ENCODE measurements around the gene SIGLEC9.

Gene SIGLEC9

GRCh38 chr19:51144482-51145045 lies 19.9 kb downstream of the SIGLEC9 start:
- no CpG with 5 or more reads among the region's 11 CpGs for WGBS (ENCODE audit: extremely low coverage, insufficient coverage, insufficient read length)
- no peak for DNase-seq

GRCh38 chr19:51145916-51146493 lies 21.3 kb downstream of the SIGLEC9 start:
- Histone ChIP-seq H2BK12ac (ENCODE audit: low read length) (no peak overlapping the region), H3K4me1 (ENCODE audit: control insufficient read depth in 1 of 2, insufficient read depth in 2 of 2, low read length in 2 of 2) (peaks cover 0 to 2% of the 10 kb centered on the region in 2 experiments), H3K14ac (ENCODE audit: low read length) (no peak overlapping the region), H3K4me2 (ENCODE audit: low read length) (no peak overlapping the region), H3K79me2 (ENCODE audit: control insufficient read depth, insufficient read depth, low read length, poor library complexity) (no peaks in the 10 kb centered on the region), H3K18ac (ENCODE audit: low read length) (no peak overlapping the region), H3K9ac (ENCODE audit: low read length) (no peak overlapping the region), H3K79me1 (ENCODE audit: low read length) (no peaks in the 10 kb centered on the region), H3K4ac (ENCODE audit: low read depth, low read length) (no peak overlapping the region), H3K4me3 (ENCODE audit: low read depth, low read length) (no peak overlapping the region), H3K23ac (ENCODE audit: low read length) (no peak overlapping the region), H2AFZ (ENCODE audit: insufficient read depth, low read length, poor library complexity) (no peak overlapping the region), H2BK5ac (ENCODE audit: low read depth, low read length, poor library complexity) (no peak overlapping the region), H3K9me3 (ENCODE audit: insufficient read depth, low read depth, low read length) (no peaks in the 10 kb centered on the region), H3K27ac (ENCODE audit: low read depth, low read length) (no peak overlapping the region), H3K36me3 (ENCODE audit: control insufficient read depth in 1 of 2, insufficient read depth in 2 of 2, low read length in 2 of 2) (no peaks in the 10 kb centered on the region), H3K27me3 (ENCODE audit: insufficient read depth, low read length) (no peaks in the 10 kb centered on the region), H2BK120ac (ENCODE audit: insufficient read depth, low read length, poor library complexity) (no peak overlapping the region), H2AK5ac (ENCODE audit: low read length) (no peak overlapping the region), H4K91ac (ENCODE audit: low read depth, low read length) (no peak overlapping the region), H4K12ac (ENCODE audit: low read depth, low read length) (no peak overlapping the region), H4K8ac (ENCODE audit: low read depth, low read length) (no peak overlapping the region)
- no CpG with 5 or more reads among the region's 4 CpGs for WGBS (ENCODE audit: extremely low coverage, insufficient coverage, insufficient read length)
- no peak for DNase-seq

More at GRCh38 chr19:51144482-51145045, 19.9 kb downstream of the SIGLEC9 start:
- Histone ChIP-seq H3K23ac (ENCODE audit: low read length) (no peak overlapping the region), H4K8ac (ENCODE audit: low read depth, low read length) (no peak overlapping the region), H3K36me3 (ENCODE audit: control insufficient read depth in 1 of 2, insufficient read depth in 2 of 2, low read length in 2 of 2) (no peaks in the 10 kb centered on the region), H3K27ac (ENCODE audit: low read depth, low read length) (no peak overlapping the region), H3K4ac (ENCODE audit: low read depth, low read length) (no peak overlapping the region), H3K18ac (ENCODE audit: low read length) (no peak overlapping the region), H3K27me3 (ENCODE audit: insufficient read depth, low read length) (no peaks in the 10 kb centered on the region), H2BK120ac (ENCODE audit: insufficient read depth, low read length, poor library complexity) (no peak overlapping the region), H2AFZ (ENCODE audit: insufficient read depth, low read length, poor library complexity) (no peak overlapping the region), H4K12ac (ENCODE audit: low read depth, low read length) (no peak overlapping the region), H4K91ac (ENCODE audit: low read depth, low read length) (no peak overlapping the region), H3K79me2 (ENCODE audit: control insufficient read depth, insufficient read depth, low read length, poor library complexity) (no peaks in the 10 kb centered on the region), H2AK5ac (ENCODE audit: low read length) (no peak overlapping the region), H3K79me1 (ENCODE audit: low read length) (no peaks in the 10 kb centered on the region), H2BK12ac (ENCODE audit: low read length) (no peak overlapping the region), H3K4me2 (ENCODE audit: low read length) (no peak overlapping the region), H3K4me3 (ENCODE audit: low read depth, low read length) (no peak overlapping the region), H3K14ac (ENCODE audit: low read length) (no peak overlapping the region), H2BK5ac (ENCODE audit: low read depth, low read length, poor library complexity) (no peak overlapping the region), H3K9me3 (ENCODE audit: insufficient read depth, low read depth, low read length) (no peaks in the 10 kb centered on the region), H3K4me1 (ENCODE audit: control insufficient read depth in 1 of 2, insufficient read depth in 2 of 2, low read length in 2 of 2) (peaks cover 0 to 2% of the 10 kb centered on the region in 2 experiments), H3K9ac (ENCODE audit: low read length) (no peak overlapping the region)

GRCh38 chr19:51146751-51147150 lies 22.0 kb downstream of the SIGLEC9 start:
- Histone ChIP-seq H3K27ac (ENCODE audit: low read depth, low read length) (no peak overlapping the region), H2AK5ac (ENCODE audit: low read length) (no peak overlapping the region), H3K4me3 (ENCODE audit: low read depth, low read length) (no peak overlapping the region), H3K18ac (ENCODE audit: low read length) (no peak overlapping the region), H4K91ac (ENCODE audit: low read depth, low read length) (no peak overlapping the region), H3K4me2 (ENCODE audit: low read length) (no peak overlapping the region), H2BK120ac (ENCODE audit: insufficient read depth, low read length, poor library complexity) (no peak overlapping the region), H2AFZ (ENCODE audit: insufficient read depth, low read length, poor library complexity) (no peak overlapping the region), H3K36me3 (ENCODE audit: control insufficient read depth in 1 of 2, insufficient read depth in 2 of 2, low read length in 2 of 2) (no peaks in the 10 kb centered on the region), H3K79me2 (ENCODE audit: control insufficient read depth, insufficient read depth, low read length, poor library complexity) (no peaks in the 10 kb centered on the region), H3K79me1 (ENCODE audit: low read length) (no peaks in the 10 kb centered on the region), H3K4ac (ENCODE audit: low read depth, low read length) (no peak overlapping the region), H4K8ac (ENCODE audit: low read depth, low read length) (no peak overlapping the region), H3K23ac (ENCODE audit: low read length) (no peak overlapping the region), H3K27me3 (ENCODE audit: insufficient read depth, low read length) (no peaks in the 10 kb centered on the region), H3K14ac (ENCODE audit: low read length) (no peak overlapping the region), H4K12ac (ENCODE audit: low read depth, low read length) (no peak overlapping the region), H3K9me3 (ENCODE audit: insufficient read depth, low read depth, low read length) (no peaks in the 10 kb centered on the region), H2BK5ac (ENCODE audit: low read depth, low read length, poor library complexity) (no peak overlapping the region), H3K4me1 (ENCODE audit: control insufficient read depth in 1 of 2, insufficient read depth in 2 of 2, low read length in 2 of 2) (peaks cover 0 to 2% of the 10 kb centered on the region in 2 experiments), H2BK12ac (ENCODE audit: low read length) (no peak overlapping the region), H3K9ac (ENCODE audit: low read length) (no peak overlapping the region)
- WGBS (ENCODE audit: extremely low coverage, insufficient coverage, insufficient read length), result no CpG with 5 or more reads among the region's 7 CpGs
- no peak for DNase-seq

- no peak overlapping the region for H3K4ac ChIP-seq (ENCODE audit: low read depth, low read length)
- no peak overlapping the region for H2BK12ac ChIP-seq (ENCODE audit: low read length)
- no peaks in the 10 kb centered on the region for H3K9me3 ChIP-seq (ENCODE audit: insufficient read depth, low read depth, low read length)
- H3K14ac ChIP-seq (ENCODE audit: low read length), result no peak overlapping the region
- no peak for DNase-seq
- H4K91ac ChIP-seq (ENCODE audit: low read depth, low read length), result no peak overlapping the region
- H2AK5ac ChIP-seq (ENCODE audit: low read length), result no peak overlapping the region
- no peak overlapping the region for H3K4me2 ChIP-seq (ENCODE audit: low read length)
- H3K79me1 ChIP-seq (ENCODE audit: low read length), result no peaks in the 10 kb centered on the region
- no peaks in the 10 kb centered on the region for H3K36me3 ChIP-seq (ENCODE audit: control insufficient read depth in 1 of 2, insufficient read depth in 2 of 2, low read length in 2 of 2)
- H2AFZ ChIP-seq (ENCODE audit: insufficient read depth, low read length, poor library complexity), result no peak overlapping the region
- H3K9ac ChIP-seq (ENCODE audit: low read length), result no peak overlapping the region
- WGBS (ENCODE audit: extremely low coverage, insufficient coverage, insufficient read length), result no CpG with 5 or more reads among the region's 1 CpG
- H4K12ac ChIP-seq (ENCODE audit: low read depth, low read length), result no peak overlapping the region
- no peak overlapping the region for H3K4me3 ChIP-seq (ENCODE audit: low read depth, low read length)
- H3K4me1 ChIP-seq (ENCODE audit: control insufficient read depth in 1 of 2, insufficient read depth in 2 of 2, low read length in 2 of 2), result peaks cover 0 to 2% of the 10 kb centered on the region in 2 experiments
- no peaks in the 10 kb centered on the region for H3K27me3 ChIP-seq (ENCODE audit: insufficient read depth, low read length)
- no peak overlapping the region for H3K27ac ChIP-seq (ENCODE audit: low read depth, low read length)
- no peak overlapping the region for H4K8ac ChIP-seq (ENCODE audit: low read depth, low read length)
- H3K18ac ChIP-seq (ENCODE audit: low read length), result no peak overlapping the region
- H3K23ac ChIP-seq (ENCODE audit: low read length), result no peak overlapping the region
- no peak overlapping the region for H2BK120ac ChIP-seq (ENCODE audit: insufficient read depth, low read length, poor library complexity)
- no peaks in the 10 kb centered on the region for H3K79me2 ChIP-seq (ENCODE audit: control insufficient read depth, insufficient read depth, low read length, poor library complexity)
- no peak overlapping the region for H2BK5ac ChIP-seq (ENCODE audit: low read depth, low read length, poor library complexity)
These were observed 23.0 kb downstream of the SIGLEC9 start for GRCh38 chr19:51147663-51148062.

All from trophoblast cell (in vitro differentiated cells and primary cell).